Lower leg skin (tissue), 3 donors: ENCODE results near the gene NME3.

Source experiments
- POLR2A ChIP-seq, 2 donors: fragments of 450-650 bp; IDR thresholded peaks; one replicate each; pipeline ENCODE4 v1.6.1; 2016 to 2017; ENCODE audit warnings: antibody characterized with exemption in 2 of 2, mild to moderate bottlenecking in 1 of 2, moderate library complexity in 1 of 2
- TF ChIP-seq, protein P1 (sequence below), 3 donors: fragments of 450-650 bp; IDR thresholded peaks; one replicate each; pipeline ENCODE4 v1.5.1; 2016; ENCODE audit warnings: antibody characterized with exemption in 3 of 3, mild to moderate bottlenecking in 3 of 3, moderate library complexity in 2 of 3

DNA sequence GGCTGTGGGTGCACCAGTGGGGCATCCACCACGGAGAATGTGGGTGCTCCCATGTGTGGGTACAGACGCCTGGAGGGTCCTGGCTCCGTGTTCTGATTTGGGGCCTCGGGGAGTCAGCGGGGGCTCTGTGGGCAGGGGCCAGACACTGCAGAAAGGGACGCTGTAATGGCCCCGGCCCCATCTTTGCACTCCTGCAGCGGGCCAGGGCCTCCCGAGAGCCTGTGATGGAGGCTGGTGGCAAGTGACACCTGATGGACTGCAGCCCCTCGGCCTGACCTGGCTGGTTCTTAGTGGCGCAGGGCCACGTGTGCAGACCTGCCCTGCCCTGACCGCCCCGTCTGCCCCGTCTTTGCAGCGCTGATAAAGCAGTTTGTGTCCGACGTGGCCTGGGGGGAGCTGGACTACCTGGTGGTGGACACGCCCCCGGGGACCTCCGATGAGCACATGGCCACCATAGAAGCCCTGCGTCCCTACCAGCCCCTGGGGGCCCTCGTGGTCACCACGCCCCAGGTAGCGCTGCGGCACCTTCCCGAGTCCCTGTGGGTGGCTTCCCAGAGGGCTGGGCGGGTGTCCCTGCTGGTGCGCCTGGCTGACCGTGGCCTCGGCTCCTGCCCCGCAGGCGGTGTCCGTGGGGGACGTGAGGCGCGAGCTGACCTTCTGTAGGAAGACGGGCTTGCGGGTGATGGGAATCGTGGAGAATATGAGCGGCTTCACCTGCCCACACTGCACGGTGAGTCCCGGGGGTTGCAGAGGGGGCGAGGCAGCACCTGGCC, 16.2 kb upstream of the NME3 start:
- TF ChIP-seq, protein P1, sequence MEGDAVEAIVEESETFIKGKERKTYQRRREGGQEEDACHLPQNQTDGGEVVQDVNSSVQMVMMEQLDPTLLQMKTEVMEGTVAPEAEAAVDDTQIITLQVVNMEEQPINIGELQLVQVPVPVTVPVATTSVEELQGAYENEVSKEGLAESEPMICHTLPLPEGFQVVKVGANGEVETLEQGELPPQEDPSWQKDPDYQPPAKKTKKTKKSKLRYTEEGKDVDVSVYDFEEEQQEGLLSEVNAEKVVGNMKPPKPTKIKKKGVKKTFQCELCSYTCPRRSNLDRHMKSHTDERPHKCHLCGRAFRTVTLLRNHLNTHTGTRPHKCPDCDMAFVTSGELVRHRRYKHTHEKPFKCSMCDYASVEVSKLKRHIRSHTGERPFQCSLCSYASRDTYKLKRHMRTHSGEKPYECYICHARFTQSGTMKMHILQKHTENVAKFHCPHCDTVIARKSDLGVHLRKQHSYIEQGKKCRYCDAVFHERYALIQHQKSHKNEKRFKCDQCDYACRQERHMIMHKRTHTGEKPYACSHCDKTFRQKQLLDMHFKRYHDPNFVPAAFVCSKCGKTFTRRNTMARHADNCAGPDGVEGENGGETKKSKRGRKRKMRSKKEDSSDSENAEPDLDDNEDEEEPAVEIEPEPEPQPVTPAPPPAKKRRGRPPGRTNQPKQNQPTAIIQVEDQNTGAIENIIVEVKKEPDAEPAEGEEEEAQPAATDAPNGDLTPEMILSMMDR (IDR thresholded peaks at IDR 0.05) = no peak
- no peak for TF ChIP-seq POLR2A (IDR thresholded peaks at IDR 0.05)
